GM19438 (cell line): ENCODE results near the gene ATP11B.

Experiments used
- ATAC-seq: cut with Tn5 transposase; IDR thresholded peaks from one replicate; pipeline ENCODE4 v1.9.1; 2021; ENCODE audit warnings: low read depth; ENCODE audit not compliant: unreplicated experiment

Gene ATP11B

DNA sequence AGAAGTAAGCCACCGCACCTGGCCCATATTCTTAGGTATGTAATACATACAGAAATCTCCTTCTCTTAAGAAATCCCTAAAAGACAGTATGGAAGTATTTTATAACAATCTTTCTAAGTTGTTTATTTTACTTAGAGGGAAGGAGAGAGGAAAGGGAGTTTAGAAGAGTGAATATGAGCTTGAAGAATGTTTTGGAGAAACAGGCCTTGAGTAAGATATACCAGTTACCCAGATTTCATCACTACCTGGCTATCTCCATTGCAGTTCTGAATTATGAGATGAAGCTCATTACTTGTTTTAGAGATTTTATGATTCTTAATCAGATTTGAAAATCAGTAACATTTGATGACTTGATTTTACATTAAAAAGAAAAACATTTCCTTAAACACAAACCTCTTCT lies 115.2 kb downstream of the ATP11B start:
- no peak for ATAC-seq

DNA sequence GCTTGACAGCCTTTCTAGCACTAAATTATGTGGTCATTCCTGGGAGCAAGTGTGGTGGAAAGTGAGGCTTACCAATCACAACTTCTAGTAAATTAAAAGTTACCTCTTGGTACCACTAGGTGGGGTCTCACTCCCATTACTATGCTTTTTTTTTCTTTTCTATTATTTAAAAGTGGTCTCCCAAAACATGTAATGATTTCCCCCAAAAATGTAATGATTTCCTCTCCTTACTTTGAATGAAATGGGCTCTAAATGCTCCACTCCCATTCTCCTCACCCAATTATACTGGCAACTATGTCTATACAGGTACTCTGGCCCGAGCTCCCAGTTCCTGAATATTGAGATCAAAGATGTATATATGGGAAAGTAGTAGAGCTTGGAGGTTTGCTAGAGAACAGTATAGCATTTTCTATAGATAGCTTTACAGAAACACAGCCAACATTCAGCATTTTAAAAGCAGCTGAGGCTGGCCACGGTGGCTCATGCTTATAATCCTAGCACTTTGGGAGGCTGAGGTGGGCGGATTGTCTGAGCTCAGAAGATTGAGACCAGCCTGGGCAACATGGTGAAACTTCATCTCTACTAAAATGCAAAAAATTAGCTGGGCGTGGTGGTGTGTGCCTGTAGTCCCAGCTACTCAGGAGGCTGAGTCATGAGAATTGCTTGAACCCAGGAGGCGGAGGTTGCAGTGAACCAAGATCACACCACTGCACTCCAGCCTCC lies 116.2 kb downstream of the ATP11B start:
- ATAC-seq: no peak

DNA sequence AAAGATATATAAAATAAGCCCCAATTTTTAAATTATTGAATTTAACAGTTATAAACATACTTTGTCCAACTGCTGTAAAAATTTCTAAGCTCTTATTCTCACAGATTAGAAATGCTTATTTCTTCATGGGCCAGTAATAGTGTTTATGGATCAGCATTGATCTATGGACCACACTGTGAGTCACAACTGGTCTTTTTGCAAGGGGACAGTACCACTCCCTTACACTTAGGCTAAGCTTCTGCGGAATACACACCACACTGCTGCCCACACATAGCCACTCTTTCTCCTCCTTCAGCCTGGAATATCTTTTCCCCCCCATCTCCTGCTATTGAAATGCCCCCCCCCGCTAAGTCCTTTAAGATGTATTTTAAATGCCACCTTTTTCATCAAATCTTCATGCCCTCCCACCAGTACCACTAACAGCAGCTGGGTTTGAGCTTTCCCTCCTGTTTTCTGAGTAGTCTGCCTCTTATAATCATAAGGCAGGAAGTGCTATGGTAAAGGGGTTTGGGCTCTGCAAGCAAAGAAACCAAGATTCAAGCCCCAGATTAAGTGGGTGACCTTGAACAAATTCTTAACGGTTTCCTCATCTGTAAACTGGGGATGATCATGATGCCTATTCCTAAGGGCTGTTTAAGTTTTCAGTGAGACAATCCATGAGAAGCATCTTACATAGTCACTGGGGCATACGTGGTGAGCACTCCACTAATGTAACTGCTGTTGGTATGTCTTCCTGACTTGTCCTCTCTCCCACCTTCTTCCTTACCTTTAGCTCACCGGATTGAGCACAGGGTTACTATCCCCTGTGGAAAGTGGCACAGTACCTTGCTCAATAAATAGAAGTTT lies 117.9 kb downstream of the ATP11B start:
- no peak for ATAC-seq

DNA sequence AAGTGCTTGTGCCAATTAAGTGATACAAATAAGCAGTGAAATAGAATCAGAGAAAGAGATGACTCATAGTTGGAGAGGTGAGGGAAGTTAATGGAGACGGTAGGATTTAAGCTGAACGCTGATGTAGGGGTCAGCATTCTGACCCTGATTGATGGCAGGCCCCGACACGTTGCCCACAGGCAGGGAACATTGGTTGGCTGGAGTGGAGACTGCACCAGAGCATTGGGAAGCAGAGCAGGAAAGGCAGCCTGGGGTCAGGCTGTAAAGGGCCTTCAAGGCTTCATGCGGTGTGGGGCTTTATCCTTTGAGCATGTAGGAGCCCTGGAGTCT lies 118.4 kb downstream of the ATP11B start:
- ATAC-seq: no peak

DNA sequence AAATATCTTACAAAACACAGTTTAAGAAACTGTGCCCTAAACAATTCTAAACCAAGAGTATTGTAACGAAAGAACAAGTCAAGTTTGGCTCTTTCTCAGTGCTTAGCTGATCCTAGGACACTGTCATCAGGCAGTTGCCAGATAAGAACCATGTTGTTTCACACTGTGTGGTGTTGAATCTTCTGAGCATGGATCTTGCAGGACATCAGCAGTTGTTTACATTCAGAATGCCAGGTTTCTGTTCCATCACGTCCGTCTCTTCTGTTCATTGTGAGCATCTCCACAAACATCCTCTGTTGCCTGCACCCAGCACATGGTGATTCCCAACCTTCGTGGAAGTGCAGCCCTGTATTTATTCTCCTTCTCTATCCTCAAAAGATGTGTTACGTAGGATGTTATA lies 119.2 kb downstream of the ATP11B start:
- no peak for ATAC-seq

DNA sequence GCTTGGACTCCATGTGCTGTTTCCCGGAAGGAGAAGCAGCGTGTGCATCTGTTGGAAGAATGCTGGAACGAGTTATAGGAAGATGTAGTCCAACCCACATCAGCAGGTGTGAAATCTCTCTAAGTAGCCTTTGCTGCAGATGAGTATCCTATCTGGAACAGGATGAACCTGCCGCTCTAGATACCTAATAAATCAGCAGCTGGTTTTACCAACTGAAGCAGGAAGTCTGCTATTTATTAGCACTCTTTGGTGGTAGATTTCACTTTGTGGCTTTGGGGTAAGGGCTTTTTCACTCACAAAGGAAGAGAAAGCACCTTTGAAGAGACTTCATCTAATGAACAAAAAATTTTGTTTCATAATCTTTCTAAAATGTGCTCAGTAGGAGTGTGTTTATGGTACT lies 120.6 kb downstream of the ATP11B start:
- ATAC-seq: peak; percentile 85

DNA sequence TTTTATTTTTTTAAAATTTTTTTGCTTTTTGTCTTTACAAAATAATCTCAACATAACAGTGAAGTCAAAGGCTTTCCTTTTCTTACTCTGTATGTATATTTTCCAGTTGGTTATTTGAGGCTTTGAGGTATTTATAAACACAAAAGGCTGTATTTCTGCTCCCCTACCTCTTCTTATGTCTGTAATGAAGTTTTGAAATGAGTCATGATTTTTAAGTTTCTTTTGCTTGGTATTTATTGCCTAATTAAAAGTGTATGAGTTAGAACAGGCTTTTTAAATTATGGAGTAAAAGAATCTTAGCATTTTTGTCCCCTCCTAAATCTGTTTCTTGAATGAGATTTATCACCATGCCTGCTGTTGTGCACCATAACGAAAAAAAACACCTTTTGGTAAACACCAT lies 121.0 kb downstream of the ATP11B start:
- peak; percentile 29 for ATAC-seq

DNA sequence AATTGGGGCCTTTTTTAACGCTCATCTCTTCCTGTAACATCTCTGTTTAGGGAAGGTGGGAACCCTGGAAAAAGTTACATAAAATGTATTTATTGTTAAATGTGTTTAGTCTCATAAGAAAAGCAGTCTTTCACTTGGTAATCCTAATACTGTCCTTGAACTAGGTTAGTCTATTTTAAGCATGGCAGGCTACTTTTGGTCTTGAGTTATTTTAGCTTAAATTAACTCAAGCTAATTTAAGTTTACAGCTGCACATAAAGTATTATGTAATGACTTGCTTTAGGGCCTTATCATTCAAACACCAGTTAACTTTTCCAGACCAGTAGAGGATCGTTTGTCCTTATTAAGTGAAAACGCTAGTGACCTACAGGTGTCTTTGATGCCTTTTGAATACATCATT lies 123.8 kb downstream of the ATP11B start:
- ATAC-seq: no peak

DNA sequence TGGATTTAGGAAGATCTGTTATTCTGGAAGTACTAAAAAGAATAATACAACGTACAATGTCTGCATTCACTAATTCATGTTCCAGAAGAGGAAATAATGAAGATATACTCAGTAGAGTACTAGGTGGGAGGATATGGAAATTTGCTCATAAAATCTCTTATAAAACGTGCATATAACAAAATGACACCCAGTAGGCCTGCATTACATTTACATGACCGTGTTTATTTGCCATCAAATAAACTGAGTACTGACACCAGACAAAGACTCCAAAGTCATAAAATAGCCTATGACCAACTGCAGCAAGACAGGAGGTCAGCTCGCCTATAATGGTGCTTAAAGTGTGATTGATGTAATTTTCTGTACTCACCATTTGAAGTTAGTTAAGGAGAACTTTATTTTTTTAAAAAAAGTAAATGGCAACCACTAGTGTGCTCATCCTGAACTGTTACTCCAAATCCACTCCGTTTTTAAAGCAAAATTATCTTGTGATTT lies 126.6 kb downstream of the ATP11B start:
- no peak for ATAC-seq

DNA sequence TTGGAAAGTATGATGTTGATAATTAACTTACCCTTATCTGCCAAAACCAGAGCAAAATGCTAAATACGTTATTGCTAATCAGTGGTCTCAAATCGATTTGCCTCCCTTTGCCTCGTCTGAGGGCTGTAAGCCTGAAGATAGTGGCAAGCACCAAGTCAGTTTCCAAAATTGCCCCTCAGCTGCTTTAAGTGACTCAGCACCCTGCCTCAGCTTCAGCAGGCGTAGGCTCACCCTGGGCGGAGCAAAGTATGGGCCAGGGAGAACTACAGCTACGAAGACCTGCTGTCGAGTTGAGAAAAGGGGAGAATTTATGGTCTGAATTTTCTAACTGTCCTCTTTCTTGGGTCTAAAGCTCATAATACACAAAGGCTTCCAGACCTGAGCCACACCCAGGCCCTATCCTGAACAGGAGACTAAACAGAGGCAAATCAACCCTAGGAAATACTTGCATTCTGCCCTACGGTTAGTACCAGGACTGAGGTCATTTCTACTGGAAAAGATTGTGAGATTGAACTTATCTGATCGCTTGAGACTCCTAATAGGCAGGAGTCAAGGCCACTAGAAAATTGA lies 127.3 kb downstream of the ATP11B start:
- ATAC-seq: no peak

DNA sequence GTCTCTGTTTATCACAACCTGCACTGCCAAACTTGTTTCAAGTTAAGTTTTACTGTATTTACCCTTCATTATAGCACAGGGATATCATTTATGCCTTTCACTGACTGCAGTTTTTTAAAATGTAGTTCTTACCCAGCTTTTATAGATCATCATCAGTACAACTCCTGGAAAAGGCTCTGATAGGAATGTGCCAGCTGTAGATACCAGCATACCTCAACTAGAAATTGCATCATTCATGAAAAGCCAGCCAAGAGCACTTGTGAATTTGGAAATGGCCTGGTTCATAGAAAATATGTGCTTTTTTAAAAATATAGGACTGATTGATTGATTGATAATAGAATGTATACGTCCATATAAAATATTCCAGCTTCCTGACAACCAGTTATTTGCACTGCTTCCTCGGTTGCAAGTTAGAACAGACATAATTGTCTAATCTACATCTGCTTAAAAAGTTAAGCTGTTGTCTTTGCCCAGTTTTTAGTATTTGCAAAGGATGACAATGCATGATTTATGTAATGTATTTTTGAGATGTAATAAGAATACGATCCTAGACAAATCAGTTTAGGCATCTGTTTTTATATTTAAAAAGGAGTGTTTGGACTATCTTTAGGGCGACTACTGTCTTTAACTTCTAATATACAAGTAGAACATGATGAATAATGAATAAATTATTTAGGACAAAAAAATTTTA lies 128.5 kb downstream of the ATP11B start:
- no peak for ATAC-seq

DNA sequence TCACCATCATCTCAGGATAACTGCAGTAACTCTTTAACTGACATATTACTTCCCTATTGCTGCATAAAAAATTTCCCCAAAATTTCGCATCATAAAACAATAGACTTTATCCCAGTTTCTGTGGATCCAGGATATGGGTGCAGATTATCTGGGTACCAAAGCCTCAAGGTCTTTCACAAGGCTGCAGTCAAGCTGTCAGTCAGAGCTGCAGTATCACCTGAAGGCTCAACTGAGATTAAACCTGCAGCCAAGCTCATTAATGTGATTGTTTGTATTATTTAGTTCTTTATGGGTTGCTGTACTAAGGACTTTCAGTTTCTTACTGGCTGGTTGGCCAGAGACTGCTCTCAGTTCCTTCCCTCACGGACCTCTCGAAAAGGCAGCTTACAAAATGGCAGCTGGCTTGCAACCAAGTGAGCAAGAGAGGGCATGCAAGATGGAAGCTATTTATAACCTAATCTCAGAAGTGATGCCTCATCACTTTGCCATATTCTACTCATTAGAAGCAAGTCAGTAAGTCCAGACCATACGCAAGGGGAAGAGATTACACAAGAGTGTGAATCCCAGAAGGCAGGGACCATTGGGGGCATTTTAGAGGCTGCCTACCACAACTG lies 132.1 kb downstream of the ATP11B start:
- ATAC-seq: no peak

DNA sequence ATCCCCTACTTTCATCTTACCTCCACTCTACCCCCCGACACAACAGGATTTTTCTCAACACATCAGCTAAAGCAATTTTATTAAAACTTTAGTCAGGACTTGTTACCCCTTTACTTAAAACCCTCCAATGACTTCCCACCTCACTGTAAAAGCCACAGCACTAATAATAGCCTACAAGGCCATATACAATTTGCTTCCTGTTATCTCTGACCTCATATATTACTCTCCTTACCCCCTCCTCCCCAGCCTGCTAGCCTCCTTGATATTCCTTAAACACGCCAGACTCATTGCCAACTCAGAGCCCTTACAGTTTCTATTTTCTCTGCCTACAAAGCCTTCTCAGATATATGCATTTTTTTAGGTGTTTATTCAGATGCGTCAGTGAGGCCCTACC lies 132.6 kb downstream of the ATP11B start:
- no peak for ATAC-seq

DNA sequence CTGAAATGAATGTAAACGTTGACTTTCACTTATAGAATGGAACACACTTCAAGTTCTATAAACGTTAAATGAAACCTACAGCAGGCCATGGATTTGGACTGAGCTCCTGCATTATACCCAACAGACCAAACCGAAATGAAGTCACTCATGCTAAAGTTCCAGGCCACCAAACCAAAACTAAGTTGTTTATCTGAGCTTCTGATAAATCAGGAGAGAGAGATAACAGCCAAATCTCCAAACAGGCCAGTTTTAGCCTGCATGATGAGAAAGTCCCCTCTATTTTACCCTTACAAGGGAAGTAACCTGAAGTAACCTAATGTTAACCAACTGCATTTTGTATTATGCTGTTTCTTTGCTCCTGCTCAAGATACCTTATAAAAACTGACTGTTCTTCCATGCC lies 142.5 kb downstream of the ATP11B start:
- no peak for ATAC-seq

DNA sequence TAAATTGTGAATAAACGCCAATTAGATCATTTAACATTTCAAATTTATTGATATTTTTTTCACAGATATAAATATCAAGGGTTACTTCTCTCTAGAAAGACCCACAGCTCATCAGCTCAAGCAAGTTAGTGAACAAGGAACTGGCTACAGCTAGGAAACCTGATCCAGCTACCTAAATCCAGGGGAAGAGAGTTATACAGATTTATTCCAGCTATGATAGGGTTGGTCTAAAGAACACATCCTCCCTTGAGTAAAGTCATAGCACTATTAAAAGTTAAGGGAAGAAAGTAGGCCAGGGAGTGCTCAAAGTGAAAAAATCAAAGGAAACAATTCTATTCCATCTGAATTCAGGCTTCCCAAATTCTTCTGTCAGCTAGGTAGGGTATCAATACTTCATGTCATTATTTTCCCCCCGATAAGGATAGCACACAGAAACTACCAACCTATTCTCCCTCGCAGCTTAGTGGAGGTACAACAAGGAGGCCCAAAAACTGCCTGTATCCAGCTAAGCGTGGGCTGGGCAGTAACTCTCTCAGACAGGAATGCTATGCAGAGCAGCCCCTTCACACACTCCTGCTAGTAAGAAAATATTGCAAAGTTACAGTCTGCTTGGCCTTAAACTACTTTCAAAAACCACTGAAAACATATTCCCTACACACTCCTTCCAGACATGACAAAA lies 143.1 kb downstream of the ATP11B start:
- no peak for ATAC-seq

DNA sequence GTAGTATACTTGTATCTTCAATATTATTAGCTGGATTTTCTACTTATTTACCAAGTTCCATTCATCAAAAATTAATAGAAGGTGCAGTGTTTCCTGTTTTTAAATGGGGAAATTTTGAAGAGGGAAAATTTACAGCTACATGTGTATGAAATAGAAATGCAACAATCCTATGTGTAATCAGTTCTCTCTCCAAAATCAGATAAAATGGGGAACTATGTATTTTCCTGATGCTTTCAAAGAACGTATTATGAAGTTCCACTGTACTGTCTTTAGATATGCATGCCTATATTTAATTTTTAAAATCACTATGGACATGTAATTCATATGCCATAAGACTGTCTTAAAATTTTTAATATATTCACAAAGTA lies 143.6 kb downstream of the ATP11B start:
- no peak for ATAC-seq

DNA sequence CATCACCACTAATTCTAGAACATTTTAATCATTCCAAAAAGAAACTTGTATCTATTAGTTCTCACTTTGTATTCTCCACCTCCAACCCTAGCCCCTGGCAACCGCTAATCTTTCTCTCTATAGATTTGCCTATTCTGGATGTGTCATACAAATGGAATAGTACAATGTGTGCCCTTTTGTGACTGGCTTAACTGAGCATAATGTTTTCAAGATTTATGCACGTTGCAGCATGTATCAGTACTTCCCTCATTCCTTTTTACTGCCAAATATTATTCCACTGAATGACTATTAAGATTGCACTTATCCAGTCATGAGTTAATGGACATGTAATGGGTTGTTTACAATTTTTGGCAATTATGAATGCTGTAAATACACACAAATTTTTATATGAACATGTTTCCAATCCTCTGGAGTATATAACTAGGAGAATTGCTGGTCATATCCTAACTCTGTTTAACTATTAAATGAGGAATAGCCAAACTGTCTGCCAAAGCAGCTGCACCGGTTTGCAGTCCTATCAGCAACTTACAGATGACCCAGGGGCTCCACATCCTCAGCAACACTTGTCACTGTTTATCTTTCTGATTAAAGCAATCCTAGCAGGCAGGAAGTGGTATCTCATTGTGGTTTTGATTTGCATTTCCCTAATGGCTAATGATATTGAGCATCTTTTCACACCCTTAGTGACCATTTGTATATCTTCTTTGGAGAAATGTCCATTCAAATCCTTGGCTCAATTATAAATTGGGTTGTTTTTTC lies 144.2 kb downstream of the ATP11B start:
- peak; percentile 95 for ATAC-seq

DNA sequence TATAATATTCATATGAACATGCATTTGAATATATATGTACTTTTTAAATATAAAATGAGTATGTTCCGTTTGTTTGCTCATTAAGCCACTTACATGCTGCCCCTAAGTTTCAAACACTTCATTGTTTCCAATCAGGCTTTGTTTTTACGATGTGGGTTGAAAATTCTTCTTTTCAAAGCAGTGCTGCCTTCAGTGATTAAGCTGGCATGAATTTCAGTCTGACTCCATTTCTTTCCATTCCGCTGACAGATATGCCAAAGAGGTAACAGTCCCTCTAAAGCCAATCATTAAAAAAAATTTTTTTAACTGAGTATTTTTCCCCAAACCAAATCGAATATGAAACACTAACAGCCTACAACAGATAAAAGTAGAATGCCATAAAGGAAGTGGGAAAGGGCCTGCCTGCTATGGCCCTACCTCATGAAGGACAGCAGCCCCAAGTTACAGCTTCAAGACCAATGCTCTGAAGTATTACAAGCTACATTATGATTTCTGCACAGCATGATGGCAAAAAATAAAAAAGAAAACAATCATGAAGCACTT lies 147.0 kb downstream of the ATP11B start:
- ATAC-seq: no peak

DNA sequence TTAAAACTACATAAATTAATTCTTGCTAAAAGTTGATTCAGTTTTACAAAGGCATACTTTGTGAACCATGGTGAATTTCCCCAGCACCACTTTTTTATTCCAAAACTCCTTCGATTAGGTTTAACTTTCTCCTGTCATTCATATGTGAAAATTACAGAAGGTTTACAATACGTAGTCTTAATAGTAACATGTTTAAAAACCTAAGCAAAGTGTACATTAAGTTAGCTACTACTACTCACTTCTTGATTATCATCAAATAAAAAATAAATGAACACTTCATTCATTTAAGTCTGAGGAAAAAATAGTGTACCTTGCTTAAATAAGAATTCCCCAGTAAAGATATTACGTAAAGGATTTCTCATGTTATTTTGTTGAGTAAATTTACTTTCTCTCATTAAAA lies 148.4 kb downstream of the ATP11B start:
- no peak for ATAC-seq
